HG03066 (cell line): ENCODE measurements around the gene PRLHR.

Experiments used
- ATAC-seq: cut with Tn5 transposase; IDR thresholded peaks from one replicate; pipeline ENCODE4 v1.9.1; 2021; ENCODE audit warnings: low read depth; ENCODE audit not compliant: unreplicated experiment

Gene PRLHR

GRCh38 chr10:118564114-118564513, 31.3 kb downstream of the PRLHR start:
- ATAC-seq, result no peak

DNA sequence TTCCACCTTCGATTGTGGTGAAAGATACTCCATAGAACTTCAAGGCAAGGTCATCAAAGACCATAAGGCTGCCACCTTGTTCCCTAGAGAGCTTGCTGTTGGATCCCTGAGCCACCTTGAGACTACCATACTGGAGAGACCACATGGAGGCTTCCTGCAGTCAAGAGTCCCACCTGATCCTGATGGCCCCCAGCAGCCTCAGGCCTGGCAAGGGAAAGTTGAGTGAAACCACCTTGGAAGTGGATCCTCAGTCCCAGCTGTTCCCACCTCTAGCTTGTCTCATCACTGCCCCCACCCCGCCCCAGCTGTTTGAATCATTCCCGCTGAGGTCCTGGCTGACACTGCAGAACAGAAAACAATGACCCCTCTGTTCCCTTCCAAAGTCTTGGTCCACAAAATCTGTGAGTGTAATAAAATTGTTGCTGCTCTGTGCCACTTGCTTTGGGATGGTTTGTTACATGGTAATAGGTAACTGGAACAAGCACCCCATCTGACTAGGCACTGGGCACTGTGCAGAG, 32.0 kb downstream of the PRLHR start:
- ATAC-seq, result no peak

DNA sequence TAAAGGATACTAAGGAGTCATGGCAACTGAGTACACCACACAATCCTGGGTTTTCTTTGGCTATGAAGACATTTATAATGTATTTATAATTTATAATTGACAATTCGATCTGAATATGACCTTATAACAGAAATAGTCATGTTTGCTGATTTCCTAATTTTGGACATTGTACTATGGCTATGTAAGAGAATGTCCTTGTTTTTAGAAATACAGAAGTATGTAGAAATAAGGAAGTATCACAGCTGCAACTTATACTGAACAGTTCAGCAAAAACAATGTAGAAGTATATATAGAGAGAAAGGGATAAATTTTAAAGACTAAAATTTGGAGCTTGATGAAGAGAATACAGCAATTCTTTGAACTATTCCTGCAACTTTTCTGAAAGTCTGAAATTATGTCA, 32.6 kb downstream of the PRLHR start:
- no peak for ATAC-seq

GRCh38 chr10:118557946-118558345, 37.5 kb downstream of the PRLHR start:
- no peak for ATAC-seq

DNA sequence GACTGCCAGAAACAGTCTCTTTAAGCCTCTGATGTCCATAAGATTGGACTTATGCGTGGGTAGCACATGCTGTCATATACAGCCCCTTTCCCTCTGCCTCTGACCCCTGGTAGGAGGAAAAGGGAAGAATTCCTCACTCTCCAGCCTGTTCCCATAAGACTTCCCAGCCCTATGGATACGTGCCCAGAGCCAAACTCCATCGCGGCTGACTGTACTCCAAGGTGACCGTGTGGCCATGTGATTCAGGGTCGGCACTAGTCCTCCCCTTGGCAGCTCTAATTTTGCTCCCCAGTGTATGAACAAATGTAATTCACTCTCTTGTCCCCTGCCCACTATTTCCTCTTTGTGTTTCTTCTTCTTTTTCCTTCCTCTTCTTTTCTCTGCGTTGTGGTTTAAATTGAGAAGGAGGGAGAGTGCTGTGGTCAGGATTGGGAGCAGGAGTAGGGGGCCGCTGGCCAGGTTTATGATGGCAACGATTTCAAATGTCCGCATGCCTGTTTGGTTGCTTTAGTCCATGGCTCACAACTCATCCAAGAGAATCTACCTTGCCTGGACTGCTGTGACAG, 43.8 kb downstream of the PRLHR start:
- ATAC-seq, result no peak

DNA sequence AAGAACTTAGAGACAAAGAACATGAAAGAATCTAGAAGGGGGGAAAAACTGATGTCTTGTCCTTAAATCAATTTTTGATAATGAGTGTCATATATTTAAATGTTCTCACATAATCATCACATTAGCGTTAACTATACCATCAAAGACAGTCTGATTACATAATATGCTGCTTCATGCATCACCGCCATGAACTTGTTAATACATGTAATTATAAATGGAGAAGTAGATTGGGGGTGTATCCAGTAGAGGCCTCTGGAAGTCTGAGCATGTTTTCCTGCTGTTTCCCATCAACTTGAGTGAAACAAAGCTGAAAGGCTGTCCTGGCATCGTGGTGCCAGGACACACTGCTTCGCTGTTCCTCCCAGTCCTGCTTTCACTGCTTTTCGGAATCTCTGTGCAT, 48.2 kb downstream of the PRLHR start:
- ATAC-seq, result no peak

- no peak for ATAC-seq
Measured at GRCh38 chr10:118546479-118546878, 49.0 kb downstream of the PRLHR start.

DNA sequence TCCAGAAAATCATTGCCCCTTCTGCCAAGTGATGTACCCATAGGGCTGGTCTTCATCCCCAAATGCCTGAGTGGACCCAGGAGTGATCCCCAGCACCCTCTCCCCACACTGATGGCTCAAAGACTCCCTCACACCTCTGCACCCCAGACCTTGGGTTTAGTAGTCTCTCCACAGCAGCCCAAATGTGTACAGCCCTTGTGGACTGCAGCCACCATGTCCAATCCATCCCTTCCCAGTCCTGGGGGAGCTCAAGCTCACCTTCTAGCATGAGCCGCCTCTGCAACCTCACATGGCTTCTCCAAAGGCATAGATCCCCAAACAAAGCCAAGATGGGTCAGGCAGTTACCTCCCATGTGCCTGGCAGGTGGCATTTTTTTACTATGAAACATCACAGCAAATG, 50.1 kb downstream of the PRLHR start:
- no peak for ATAC-seq

DNA sequence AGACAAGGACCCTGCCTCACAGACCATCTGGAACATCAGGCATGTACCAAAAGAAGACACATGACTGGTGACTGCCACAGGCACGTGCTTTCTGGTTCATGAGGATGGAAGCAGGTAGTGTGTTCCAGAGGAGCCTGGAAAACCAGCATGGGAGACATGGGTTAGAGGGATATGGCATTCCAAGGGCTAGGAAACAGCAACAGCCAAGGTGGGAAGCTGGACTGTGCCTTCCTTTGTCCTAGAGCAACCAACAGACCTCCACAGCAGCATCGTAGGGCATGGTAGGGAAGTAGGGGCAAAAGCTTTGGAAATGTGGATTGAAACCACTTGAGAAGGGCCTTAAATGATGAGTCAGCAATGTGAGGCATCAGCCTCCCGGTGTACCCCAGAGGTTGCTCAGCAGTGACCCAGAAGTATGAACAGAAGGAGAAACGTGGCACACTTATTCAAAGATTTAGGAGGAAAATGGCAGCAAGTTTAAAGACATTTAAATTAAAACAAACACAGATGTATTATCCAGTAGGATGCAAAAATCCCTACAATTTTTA, 51.0 kb downstream of the PRLHR start:
- ATAC-seq, result no peak

DNA sequence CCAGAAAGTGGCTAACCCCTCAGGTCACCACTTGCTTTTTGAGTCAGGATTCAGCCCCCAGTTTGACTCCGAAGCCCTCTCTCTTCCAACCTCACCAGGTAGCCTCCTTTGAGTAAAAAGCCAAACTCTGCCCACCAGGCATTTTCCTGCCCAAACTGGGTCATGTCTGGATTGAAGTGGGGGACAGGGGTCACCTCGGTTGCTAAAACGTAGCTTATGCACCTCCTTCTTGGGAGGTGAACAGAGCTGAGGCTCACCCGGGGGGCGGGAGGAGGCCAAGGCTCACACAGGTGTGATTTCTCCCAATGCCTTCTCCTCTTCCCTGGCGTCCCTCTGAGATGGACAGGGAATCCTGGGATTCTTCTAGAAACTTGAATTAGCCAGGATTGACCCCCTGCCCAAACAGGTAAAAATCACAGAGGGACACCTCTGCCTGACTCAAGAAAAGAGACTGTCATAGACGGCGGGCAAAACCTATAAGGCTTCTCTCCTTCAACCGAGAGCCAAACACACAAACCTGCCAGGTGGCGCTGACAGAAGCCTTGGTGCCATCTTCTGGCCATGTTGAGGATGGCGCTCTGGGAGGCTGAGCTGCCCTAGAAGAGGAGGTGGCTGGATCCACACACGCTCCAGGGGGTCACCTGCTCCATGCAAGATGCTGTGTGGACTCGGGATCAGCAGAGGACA, 51.6 kb downstream of the PRLHR start:
- no peak for ATAC-seq

GRCh38 chr10:118542745-118543144, 52.7 kb downstream of the PRLHR start:
- ATAC-seq, result no peak

DNA sequence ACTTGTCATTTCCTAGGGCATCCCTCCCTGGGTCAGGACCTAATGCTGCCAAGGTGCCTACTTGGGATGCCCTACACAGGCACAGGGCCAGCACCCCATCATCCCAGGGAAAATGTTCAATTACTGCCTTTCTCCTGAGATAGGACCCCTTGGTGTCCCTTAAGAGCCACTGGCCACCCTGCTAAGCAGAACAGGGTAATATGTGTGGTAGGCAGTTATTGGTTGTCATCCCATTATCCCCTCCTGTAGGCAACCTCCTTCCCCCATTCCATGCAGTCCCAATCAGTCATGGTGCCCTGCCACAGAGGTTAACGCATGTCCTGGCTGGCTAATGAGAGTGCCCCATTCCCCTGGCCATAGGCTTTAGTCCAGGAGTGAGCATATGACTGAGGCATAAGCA, 53.2 kb downstream of the PRLHR start:
- ATAC-seq, result no peak

DNA sequence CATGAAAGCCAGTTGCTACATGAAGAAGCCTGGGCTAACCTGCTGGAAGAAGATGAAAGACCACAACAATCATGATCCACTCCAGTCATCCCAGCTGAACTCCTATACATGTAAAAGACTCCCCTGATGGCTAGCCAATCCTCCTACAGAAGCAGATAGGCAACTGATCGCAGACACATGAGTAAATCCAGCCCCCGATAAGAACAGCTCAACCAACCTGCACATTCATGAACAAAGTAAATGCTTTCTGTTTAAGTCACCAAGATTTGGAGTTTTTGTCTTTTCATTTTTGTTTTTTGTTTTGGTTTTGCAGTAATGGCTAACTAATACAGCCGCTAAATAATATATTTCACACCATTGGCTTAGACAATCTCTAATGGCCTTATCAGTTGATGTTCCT, 53.7 kb downstream of the PRLHR start:
- no peak for ATAC-seq
